ENCODE measurements around the gene GRM8.

DNA sequence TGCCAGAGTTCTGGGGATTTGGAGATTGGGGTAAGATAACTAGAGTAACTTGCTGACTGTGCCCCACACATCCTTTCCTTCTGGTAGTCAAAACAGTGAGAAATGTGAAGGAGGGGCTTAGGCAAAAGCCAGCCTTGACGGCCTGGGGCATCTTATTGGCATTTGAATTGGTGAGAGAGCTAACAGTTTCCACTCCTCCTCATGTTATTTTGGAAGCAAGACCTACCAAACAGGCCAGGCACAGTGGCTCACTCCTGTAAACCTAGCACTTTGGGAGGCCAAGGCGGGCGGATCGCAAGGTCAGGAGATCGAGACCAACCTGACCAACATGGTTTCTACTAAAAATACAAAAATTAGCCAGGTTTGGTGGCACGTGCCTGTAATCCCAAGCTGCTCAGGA is 596.6 kb downstream of the GRM8 start:
- TF ChIP-seq, protein P1, sequence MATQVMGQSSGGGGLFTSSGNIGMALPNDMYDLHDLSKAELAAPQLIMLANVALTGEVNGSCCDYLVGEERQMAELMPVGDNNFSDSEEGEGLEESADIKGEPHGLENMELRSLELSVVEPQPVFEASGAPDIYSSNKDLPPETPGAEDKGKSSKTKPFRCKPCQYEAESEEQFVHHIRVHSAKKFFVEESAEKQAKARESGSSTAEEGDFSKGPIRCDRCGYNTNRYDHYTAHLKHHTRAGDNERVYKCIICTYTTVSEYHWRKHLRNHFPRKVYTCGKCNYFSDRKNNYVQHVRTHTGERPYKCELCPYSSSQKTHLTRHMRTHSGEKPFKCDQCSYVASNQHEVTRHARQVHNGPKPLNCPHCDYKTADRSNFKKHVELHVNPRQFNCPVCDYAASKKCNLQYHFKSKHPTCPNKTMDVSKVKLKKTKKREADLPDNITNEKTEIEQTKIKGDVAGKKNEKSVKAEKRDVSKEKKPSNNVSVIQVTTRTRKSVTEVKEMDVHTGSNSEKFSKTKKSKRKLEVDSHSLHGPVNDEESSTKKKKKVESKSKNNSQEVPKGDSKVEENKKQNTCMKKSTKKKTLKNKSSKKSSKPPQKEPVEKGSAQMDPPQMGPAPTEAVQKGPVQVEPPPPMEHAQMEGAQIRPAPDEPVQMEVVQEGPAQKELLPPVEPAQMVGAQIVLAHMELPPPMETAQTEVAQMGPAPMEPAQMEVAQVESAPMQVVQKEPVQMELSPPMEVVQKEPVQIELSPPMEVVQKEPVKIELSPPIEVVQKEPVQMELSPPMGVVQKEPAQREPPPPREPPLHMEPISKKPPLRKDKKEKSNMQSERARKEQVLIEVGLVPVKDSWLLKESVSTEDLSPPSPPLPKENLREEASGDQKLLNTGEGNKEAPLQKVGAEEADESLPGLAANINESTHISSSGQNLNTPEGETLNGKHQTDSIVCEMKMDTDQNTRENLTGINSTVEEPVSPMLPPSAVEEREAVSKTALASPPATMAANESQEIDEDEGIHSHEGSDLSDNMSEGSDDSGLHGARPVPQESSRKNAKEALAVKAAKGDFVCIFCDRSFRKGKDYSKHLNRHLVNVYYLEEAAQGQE (IDR thresholded peaks at IDR 0.05; ENCODE audit: borderline replicate concordance): no peak
- TF ChIP-seq, protein P2, sequence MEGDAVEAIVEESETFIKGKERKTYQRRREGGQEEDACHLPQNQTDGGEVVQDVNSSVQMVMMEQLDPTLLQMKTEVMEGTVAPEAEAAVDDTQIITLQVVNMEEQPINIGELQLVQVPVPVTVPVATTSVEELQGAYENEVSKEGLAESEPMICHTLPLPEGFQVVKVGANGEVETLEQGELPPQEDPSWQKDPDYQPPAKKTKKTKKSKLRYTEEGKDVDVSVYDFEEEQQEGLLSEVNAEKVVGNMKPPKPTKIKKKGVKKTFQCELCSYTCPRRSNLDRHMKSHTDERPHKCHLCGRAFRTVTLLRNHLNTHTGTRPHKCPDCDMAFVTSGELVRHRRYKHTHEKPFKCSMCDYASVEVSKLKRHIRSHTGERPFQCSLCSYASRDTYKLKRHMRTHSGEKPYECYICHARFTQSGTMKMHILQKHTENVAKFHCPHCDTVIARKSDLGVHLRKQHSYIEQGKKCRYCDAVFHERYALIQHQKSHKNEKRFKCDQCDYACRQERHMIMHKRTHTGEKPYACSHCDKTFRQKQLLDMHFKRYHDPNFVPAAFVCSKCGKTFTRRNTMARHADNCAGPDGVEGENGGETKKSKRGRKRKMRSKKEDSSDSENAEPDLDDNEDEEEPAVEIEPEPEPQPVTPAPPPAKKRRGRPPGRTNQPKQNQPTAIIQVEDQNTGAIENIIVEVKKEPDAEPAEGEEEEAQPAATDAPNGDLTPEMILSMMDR (IDR thresholded peaks at IDR 0.05; ENCODE audit: poor library complexity, severe bottlenecking): no peak
- no peak for TF ChIP-seq TAF1 (IDR thresholded peaks at IDR 0.05; ENCODE audit: low read depth)
- TF ChIP-seq SMC3 (conservative IDR thresholded peaks at IDR 0.05; ENCODE audit: poor library complexity): no peak
- no peak for TF ChIP-seq EP300 (conservative IDR thresholded peaks at IDR 0.05; ENCODE audit: poor library complexity, severe bottlenecking)
- no peak for TF ChIP-seq POLR2AphosphoS5 (IDR thresholded peaks at IDR 0.05)
- no peak for TF ChIP-seq MXI1 (conservative IDR thresholded peaks at IDR 0.05; ENCODE audit: poor library complexity, severe bottlenecking)

Measured in neural cell (in vitro differentiated cells).